H1 (cell line): ENCODE data around the gene CNNM2. TPM values are rescaled to one million over a fixed set of nuclear protein-coding genes. Genes with fewer than 3 reads are reported as not detected.

Source experiments
- CTCF ChIA-PET: fragments of 300-600 bp; sonication (Branson Sonifier 250); formaldehyde crosslinking; loops from one replicate; lab custom pipeline; 2021; ENCODE audit not compliant: partially characterized antibody; lab: Charles Lee
- POLR2A ChIA-PET: fragments of 300-600 bp; sonication (Branson Sonifier 250); formaldehyde crosslinking; loops from one replicate; lab custom pipeline; 2021; ENCODE audit warnings: inconsistent platforms; ENCODE audit not compliant: partially characterized antibody; lab: Charles Lee
- DNase-seq, 2 experiments: peaks; one replicate each; pipeline versions ENCODE4 v3.0.0 to v3.0.0-alpha.2; 2010 to 2022; ENCODE audit warnings: low spot score in 2 of 2, low read depth in 1 of 2, mixed read lengths in 1 of 2
- FAIRE-seq: peaks from 2 replicates; lab custom pipeline; 2011; peaks lifted over from hg19 to GRCh38; lab: Jason Lieb, UNC
- H2AFZ ChIP-seq: 2 replicates; pipeline ENCODE4 v1.8.1; 2012; ENCODE audit warnings: low read length, inconsistent platforms
- H2AK5ac ChIP-seq: 2 replicates; pipeline ENCODE4 v1.6.1; 2013; ENCODE audit warnings: low read depth, low read length
- H2BK120ac ChIP-seq: replicated peaks from 2 replicates; pipeline ENCODE3; 2013; ENCODE audit warnings: low read depth, low read length, inconsistent platforms
- H2BK12ac ChIP-seq: 2 replicates; pipeline ENCODE4 v1.6.1; 2013; ENCODE audit warnings: low read depth, low read length
- H2BK15ac ChIP-seq: 2 replicates; pipeline ENCODE4 v1.6.1; 2013; ENCODE audit warnings: low read length
- H2BK20ac ChIP-seq: 2 replicates; pipeline ENCODE4 v1.6.1; 2013; ENCODE audit warnings: low read length
- H2BK5ac ChIP-seq: 2 replicates; pipeline ENCODE4 v1.6.1; 2013; ENCODE audit warnings: low read depth, low read length
- H3K14ac ChIP-seq: 2 replicates; pipeline ENCODE4 v1.6.1; 2013; ENCODE audit warnings: inconsistent platforms; ENCODE audit not compliant: insufficient read length
- H3K18ac ChIP-seq: 2 replicates; pipeline ENCODE4 v1.6.1; 2013; ENCODE audit warnings: low read length; ENCODE audit errors: extremely low read depth
- H3K23ac ChIP-seq: 2 replicates; pipeline ENCODE4 v1.6.1; 2013; ENCODE audit warnings: inconsistent platforms; ENCODE audit not compliant: insufficient read length
- H3K23me2 ChIP-seq: 2 replicates; pipeline ENCODE4 v1.6.1; 2013; ENCODE audit warnings: low read depth, low read length
- H3K27ac ChIP-seq: 2 replicates; pipeline ENCODE4 v1.6.1; 2011; ENCODE audit warnings: low read depth, low read length, inconsistent platforms
- H3K27me3 ChIP-seq, 4 experiments: replicated peaks in 1 of 4; 1 replicate in 1 of 4; 2 replicates in 3 of 4; pipeline versions ENCODE4 v1.6.1 to v1.8.1; 2011 to 2013; ENCODE audit warnings: low read length in 3 of 4, mild to moderate bottlenecking in 3 of 4, inconsistent platforms in 2 of 4, mixed read lengths in 2 of 4, moderate library complexity in 1 of 4; ENCODE audit not compliant: control insufficient read depth in 3 of 4, insufficient read depth in 3 of 4; ENCODE audit errors: extremely low read depth in 1 of 4
- H3K36me3 ChIP-seq, 4 experiments: 2 replicates each; pipeline versions ENCODE4 v1.6.1 to v1.8.1; 2011 to 2013; ENCODE audit warnings: mild to moderate bottlenecking in 4 of 4, low read length in 3 of 4, moderate library complexity in 2 of 4, control low read depth in 1 of 4, inconsistent platforms in 1 of 4; ENCODE audit not compliant: insufficient read depth in 4 of 4, control insufficient read depth in 2 of 4
- H3K4ac ChIP-seq: replicated peaks from 2 replicates; pipeline ENCODE3; 2013; ENCODE audit warnings: low read length, low read depth, mixed read lengths, inconsistent platforms; ENCODE audit not compliant: insufficient read length
- H3K4me1 ChIP-seq, 4 experiments: replicated peaks in 1 of 4; 1 replicate in 1 of 4; 2 replicates in 3 of 4; pipeline versions ENCODE4 v1.6.1 to v1.8.1; 2011 to 2013; ENCODE audit warnings: low read length in 3 of 4, inconsistent platforms in 2 of 4, mixed read lengths in 1 of 4; ENCODE audit not compliant: insufficient read depth in 4 of 4, control insufficient read depth in 3 of 4
- H3K4me2 ChIP-seq, 2 experiments: 2 replicates each; pipeline versions ENCODE4 v1.6.1 to v1.8.1; 2011 to 2013; ENCODE audit warnings: low read depth in 2 of 2, low read length in 2 of 2, control low read depth in 1 of 2, inconsistent platforms in 1 of 2, mild to moderate bottlenecking in 1 of 2; ENCODE audit not compliant: insufficient read depth in 1 of 2
- H3K4me3 ChIP-seq, 4 experiments: fragments of 200-600, 300-600 bp in 1 of 4; sonication (generic), shearing (Covaris generic), sonication (Bioruptor Twin) in 1 of 4; 2 replicates each; pipeline versions ENCODE4 v1.5.1 to v1.8.1; 2011 to 2016; ENCODE audit warnings: low read length in 4 of 4, low read depth in 3 of 4, control low read depth in 2 of 4, inconsistent platforms in 2 of 4, mild to moderate bottlenecking in 2 of 4, mixed read lengths in 1 of 4, moderate library complexity in 1 of 4; ENCODE audit not compliant: insufficient read depth in 2 of 4; ENCODE audit errors: extremely low read depth in 1 of 4
- H3K56ac ChIP-seq: replicated peaks from 2 replicates; pipeline ENCODE3; 2013; ENCODE audit warnings: low read depth, mild to moderate bottlenecking, mixed read lengths, low read length, inconsistent platforms; ENCODE audit not compliant: insufficient read length
- H3K79me1 ChIP-seq: 2 replicates; pipeline ENCODE4 v1.6.1; 2013; ENCODE audit warnings: low read depth, low read length, control low read depth
- H3K79me2 ChIP-seq, 2 experiments: 2 replicates each; pipeline versions ENCODE4 v1.6.1 to v1.8.1; 2012 to 2013; ENCODE audit warnings: low read length in 2 of 2, mild to moderate bottlenecking in 2 of 2, inconsistent platforms in 1 of 2; ENCODE audit not compliant: insufficient read depth in 2 of 2, control insufficient read depth in 1 of 2
- H3K9ac ChIP-seq, 4 experiments: replicated peaks in 1 of 4; 1 replicate in 1 of 4; 2 replicates in 3 of 4; pipeline versions ENCODE4 v1.6.1 to v1.8.1; 2011 to 2013; ENCODE audit warnings: low read depth in 3 of 4, low read length in 3 of 4, control low read depth in 2 of 4, mild to moderate bottlenecking in 2 of 4, moderate library complexity in 2 of 4, inconsistent platforms in 1 of 4; ENCODE audit errors: extremely low read depth in 1 of 4
- H3K9me3 ChIP-seq, 2 experiments: 2 replicates each; pipeline versions ENCODE4 v1.6.1 to v1.8.1; 2012 to 2013; ENCODE audit warnings: mild to moderate bottlenecking in 2 of 2, moderate library complexity in 2 of 2, control low read depth in 1 of 2, inconsistent platforms in 1 of 2, low read depth in 1 of 2, low read length in 1 of 2, mixed read lengths in 1 of 2; ENCODE audit not compliant: insufficient read depth in 2 of 2
- H4K20me1 ChIP-seq, 2 experiments: replicated peaks in 1 of 2; 2 replicates each; pipeline versions ENCODE3 to v1.8.1; 2011 to 2013; ENCODE audit warnings: inconsistent platforms in 2 of 2, low read length in 2 of 2, mild to moderate bottlenecking in 1 of 2; ENCODE audit not compliant: insufficient read depth in 2 of 2, control insufficient read depth in 1 of 2
- H4K5ac ChIP-seq: 2 replicates; pipeline ENCODE4 v1.6.1; 2013; ENCODE audit warnings: low read length, low read depth, mixed read lengths, inconsistent platforms; ENCODE audit not compliant: insufficient read length
- H4K8ac ChIP-seq: 2 replicates; pipeline ENCODE4 v1.8.0; 2013; ENCODE audit warnings: mild to moderate bottlenecking, moderate library complexity, low read length, inconsistent platforms; ENCODE audit not compliant: insufficient read depth; ENCODE audit errors: extremely low read depth
- H4K91ac ChIP-seq: replicated peaks from 2 replicates; pipeline ENCODE3; 2013; ENCODE audit warnings: low read length, mixed read lengths, inconsistent platforms; ENCODE audit not compliant: insufficient read length
- JUND ChIP-seq: IDR thresholded peaks from 2 replicates; pipeline ENCODE4 v1.6.1; 2011; ENCODE audit warnings: mild to moderate bottlenecking, improper control_type of control experiment, low read length
- polyA plus RNA-seq, 7 experiments: library from polyadenylated mRNA; depleted of rRNA in 3 of 7; stranded (reverse) in 5 of 7; unstranded in 2 of 7; fragments of >200 nt in 5 of 7; fragments of 200-250 nt in 2 of 7; gene quantifications; 1 replicate in 5 of 7; 2 replicates in 1 of 7; 4 replicates in 1 of 7; pipeline versions ENCODE4 v1.2.1 to v1.2.3, GENCODE V29; 2011 to 2013; ENCODE audit warnings: missing spikeins in 2 of 7, mixed read lengths in 2 of 7
- total RNA-seq: library from RNA; stranded (reverse); fragmentation: NEBNext Ultra II Directional; extraction: Animal tissue kit (Norgen Biotek cat#: 25700); gene quantifications from 2 replicates; pipeline ENCODE4 v1.2.1, GENCODE V29; 2021

The CNNM2 gene
- total and polyA plus RNA-seq, 2 of the 8 experiments (the other 6 are each of a cell fraction or from before 2014, with no cell fraction given), result 7.3 to 23.6 TPM

DNA sequence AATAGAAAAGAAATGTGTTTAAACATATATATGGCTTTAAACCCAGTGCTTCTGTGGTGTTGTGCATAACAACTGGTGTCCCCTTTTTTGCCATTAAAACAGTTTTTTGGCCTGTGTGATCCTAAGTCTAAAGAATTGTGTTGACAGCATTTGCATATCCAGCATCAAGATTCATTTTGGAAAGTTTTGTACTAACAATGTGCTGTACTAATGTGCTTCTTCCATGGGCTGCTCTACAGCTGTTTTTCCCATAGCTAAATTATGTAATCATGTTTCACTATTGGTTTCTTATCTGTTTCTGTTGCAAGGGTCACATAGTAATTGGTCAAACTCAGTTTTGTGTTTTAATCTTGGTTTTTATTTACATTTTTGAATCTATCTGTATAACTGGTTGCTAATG lies 5.5 kb downstream of the CNNM2 start:
- H3K14ac ChIP-seq, result no peak overlapping the region
- no peak overlapping the region for H3K56ac ChIP-seq
- CTCF ChIA-PET, result interaction anchor here (0.7 to 0.8 kb wide), 2 partner anchors 22 to 143 kb away, joined by 3 to 6 read pairs; no protein-coding TSS in a partner anchor
- peaks cover 8% of the 10 kb centered on the region in 2 experiments for H4K20me1 ChIP-seq
- H3K18ac ChIP-seq, result no peak overlapping the region
- no peak overlapping the region for H2AFZ ChIP-seq
- H3K9me3 ChIP-seq, result no peaks in the 10 kb centered on the region
- no peak overlapping the region for H3K4me3 ChIP-seq
- no peak overlapping the region for H2BK120ac ChIP-seq
- no peak overlapping the region for H2BK20ac ChIP-seq
- H2AK5ac ChIP-seq, result no peak overlapping the region
- peaks cover 0 to 12% (median 11%) of the 10 kb centered on the region in 4 experiments; a peak in 5 of 7 replicates for H3K27me3 ChIP-seq
- H4K8ac ChIP-seq, result no peak overlapping the region
- H3K79me1 ChIP-seq, result no peaks in the 10 kb centered on the region
- no peak overlapping the region for H4K5ac ChIP-seq
- H2BK5ac ChIP-seq, result no peak overlapping the region
- H3K27ac ChIP-seq, result no peak overlapping the region
- peaks cover 0 to 65% of the 10 kb centered on the region in 2 experiments; a peak in 2 of 4 replicates for H3K79me2 ChIP-seq
- no peak overlapping the region for H3K4ac ChIP-seq
- H3K23ac ChIP-seq, result no peak overlapping the region
- H3K9ac ChIP-seq, result no peak overlapping the region
- H4K91ac ChIP-seq, result no peak overlapping the region
- POLR2A ChIA-PET, result no interaction called here
- no peak overlapping the region for H2BK12ac ChIP-seq
- no peak for FAIRE-seq
- H3K23me2 ChIP-seq, result peaks cover 13% of the 10 kb centered on the region
- H3K4me2 ChIP-seq, result no peak overlapping the region
- H3K36me3 ChIP-seq, result no peaks in the 10 kb centered on the region
- no peak for DNase-seq
- peaks cover 3 to 8% (median 6%) of the 10 kb centered on the region in 4 experiments; a peak in 6 of 7 replicates for H3K4me1 ChIP-seq
- no peak overlapping the region for H2BK15ac ChIP-seq
- no peak for TF ChIP-seq JUND
